NCI-H2227 (cell line): ENCODE results near the gene SGK1.
"Not testable (repeated sequence)": the region's sequence is repeated elsewhere in the genome, so short reads cannot be mapped to it uniquely, and the experiment has no call there.

Source experiments
- DNase-seq: peaks from one replicate; lab custom pipeline; 2025; ENCODE audit not compliant: unreplicated experiment; lab: John Stamatoyannopoulos, UW

Gene SGK1

DNA sequence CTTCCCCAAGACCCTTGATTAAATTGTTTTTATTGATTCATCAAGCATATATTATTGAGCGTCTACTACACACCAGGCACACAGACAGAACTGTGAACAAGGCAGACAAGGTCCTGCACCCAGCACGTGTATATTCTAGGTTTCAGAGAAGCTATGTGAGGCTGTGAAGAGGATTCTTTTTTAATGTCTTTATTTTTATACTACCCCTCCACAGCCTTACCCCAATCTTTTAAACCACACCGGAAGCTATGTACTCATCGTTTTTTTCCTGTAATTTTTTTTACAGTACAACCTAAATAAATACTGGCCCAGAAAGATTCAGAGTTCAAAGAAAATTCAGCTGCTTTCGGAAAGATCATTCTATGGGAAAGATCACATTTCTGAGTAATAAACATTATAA is 10.0 kb downstream of the SGK1 start:
- no peak for DNase-seq

DNA sequence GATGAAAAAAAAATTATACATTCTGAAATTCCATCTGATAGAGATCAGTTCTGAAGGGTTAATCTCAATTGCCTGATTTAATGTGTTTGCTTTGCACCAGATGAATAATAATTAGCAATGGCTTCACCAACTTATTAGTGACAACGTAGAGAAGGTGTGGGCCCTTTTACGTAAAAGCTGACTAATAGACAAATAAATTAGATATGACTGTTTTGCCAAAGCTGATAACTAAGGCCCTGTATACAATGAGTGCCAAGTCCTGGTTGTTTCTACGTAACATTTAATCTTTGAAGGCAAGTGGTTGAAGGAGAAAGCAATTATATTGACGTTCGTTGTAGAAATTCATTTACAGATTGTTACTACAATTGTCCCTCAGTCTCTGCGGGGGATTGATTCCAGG is 10.8 kb downstream of the SGK1 start:
- no peak for DNase-seq

- DNase-seq: not testable (repeated sequence)
These were observed 13.5 kb downstream of the SGK1 start for GRCh38 chr6:134304381-134304780.

DNA sequence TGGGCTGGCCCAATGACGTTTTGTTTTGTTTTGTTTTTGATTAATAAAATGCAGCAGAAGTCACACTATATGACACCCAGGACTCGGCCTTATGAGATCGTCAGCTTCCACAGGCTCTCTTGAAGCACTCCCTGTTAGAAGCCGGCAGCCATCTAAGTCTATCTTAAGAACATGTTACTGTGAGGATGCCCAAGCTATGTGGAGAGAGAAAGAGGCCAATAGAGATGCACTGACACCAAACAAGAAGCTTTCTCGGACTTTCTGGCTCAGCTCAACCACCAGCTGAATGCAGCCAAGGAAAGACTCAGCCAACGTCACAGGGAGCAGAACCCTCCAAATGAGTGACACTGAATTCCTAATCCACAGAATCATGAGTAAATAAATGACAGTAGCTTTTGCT is 14.0 kb downstream of the SGK1 start:
- no peak for DNase-seq

GRCh38 chr6:134299236-134299635 is 18.7 kb downstream of the SGK1 start:
- DNase-seq: no peak

DNA sequence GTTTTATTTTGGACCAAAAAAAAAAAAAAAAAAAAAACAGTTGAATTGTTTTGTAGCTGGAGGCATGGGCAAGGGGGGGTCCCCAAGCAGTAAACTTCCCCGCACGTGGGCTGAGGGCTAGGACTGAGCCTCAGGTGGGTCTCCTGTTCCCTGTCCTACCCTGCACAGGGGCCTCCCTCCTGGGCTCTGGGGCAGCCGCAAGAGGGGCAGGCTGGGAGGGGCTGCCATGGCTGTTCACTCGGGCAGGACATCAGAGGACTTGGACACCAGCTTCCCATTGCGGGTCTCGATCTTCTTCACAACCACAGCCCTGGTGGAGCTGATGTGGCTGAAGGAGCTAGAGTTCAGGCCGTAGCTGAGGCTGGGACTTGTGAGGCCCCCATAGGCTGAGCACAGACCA is 21.1 kb downstream of the SGK1 start:
- no peak for DNase-seq

GRCh38 chr6:134295953-134296553 is 21.9 kb downstream of the SGK1 start:
- DNase-seq: no peak

- DNase-seq: peak; percentile 58
These were observed 24.2 kb downstream of the SGK1 start for GRCh38 chr6:134293659-134294161.

GRCh38 chr6:134291156-134291555 is 26.8 kb downstream of the SGK1 start:
- DNase-seq: no peak

DNA sequence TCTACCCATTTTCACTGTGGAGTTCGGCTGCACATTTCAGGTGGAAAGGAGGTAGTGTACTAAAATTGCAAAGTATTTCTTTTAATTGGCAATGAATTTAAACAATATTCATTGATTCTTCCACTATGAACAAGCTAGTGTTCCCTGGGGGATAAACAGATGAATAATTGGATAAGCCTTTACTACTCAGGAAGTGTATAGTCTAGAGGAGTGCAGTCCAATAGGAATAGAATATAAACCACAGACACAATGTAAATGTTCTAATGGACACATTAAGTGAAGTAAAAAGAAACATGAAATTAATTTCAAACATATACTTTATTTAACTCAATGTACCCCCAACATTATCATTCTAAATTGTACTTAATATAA is 28.7 kb downstream of the SGK1 start:
- no peak for DNase-seq

GRCh38 chr6:134288538-134289203 is 29.2 kb downstream of the SGK1 start:
- peak; percentile 1 for DNase-seq

DNA sequence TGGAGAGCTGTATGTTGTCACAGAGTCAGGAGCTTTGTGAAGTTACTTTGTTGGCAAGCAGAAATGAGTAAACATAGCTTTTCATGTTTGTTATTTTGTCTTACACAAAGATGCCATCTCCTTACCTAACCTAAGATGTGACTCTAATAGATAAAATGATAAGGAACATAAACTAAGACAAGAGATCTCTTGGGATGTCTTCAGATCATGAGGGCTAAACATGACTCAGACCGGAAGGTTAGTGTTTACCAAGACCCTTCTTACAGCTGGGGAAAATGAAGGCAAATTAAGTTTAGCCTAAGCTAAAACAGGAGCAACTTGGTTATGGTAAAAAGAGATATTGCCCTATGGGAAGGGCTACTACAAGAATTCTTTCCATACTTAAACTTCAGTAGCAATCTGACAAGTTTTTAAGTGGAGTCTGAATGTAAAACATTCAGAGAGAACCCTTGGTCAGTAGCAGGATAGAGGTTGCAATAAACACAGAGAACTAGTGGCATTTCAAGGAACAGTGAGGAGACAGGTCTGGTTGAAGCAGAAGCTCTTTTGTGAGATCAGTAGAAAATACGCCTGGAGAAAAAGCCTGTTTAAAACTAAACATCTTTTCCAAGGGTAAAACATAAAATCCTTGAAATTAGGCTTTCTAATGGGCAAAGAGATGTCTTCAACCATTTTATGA is 29.9 kb downstream of the SGK1 start:
- no peak for DNase-seq

DNA sequence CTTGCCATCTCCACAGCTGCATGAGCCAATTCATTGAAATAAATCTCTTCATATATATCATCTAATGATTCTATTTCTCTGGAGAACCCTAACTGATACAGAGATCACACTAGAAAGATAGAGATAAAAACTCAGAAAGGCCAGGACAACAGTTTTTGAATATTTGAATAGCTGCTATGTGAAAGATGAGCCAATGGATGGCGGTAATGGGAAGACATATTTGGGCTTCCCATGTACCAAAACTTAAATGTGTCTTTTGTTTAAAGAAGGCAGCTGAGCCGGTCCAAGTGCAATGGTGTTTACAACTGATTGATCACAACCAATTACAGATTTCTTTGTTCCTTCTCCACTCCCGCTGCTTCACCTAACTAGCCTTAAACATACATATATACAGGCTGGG is 35.1 kb downstream of the SGK1 start:
- no peak for DNase-seq

DNA sequence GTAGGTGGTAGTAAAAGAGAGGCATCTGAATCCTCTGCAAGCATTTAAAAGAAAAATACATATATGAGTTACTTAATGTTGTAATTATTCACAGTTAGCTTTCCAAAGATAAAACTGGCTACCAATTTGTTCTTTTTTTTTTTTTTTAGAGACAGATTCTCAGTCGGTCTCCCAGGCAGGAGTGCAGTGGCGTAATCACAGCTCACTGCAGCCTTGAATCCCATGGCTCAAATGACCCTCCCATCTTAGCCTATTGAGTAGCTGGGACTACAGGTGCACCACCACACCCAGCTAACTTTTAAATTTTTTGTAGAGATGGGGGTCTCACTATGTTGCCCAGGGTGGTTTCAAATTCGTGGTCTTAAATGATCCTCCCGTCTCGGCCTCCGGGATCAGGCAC is 36.5 kb downstream of the SGK1 start:
- DNase-seq: no peak

DNA sequence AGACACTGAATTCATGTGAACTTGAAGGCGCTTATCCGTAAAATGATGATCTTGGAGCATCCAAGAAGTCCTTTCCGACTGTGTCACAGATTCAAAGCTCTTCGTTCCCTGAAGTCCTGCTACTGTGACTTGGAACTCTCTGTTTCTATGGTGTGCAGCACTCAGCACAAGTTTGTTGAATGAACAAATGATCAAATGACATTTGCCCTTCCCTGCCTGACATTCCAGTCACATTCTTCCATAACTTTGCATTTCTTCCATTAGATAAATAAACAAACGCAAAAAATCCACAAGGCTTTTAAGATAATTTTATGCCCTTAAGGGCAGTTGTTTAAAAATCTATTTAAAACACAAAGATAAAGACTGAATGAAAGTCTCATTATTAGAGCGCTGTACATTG is 39.9 kb downstream of the SGK1 start:
- no peak for DNase-seq

GRCh38 chr6:134276891-134277377 is 41.0 kb downstream of the SGK1 start:
- not testable (repeated sequence) for DNase-seq

DNA sequence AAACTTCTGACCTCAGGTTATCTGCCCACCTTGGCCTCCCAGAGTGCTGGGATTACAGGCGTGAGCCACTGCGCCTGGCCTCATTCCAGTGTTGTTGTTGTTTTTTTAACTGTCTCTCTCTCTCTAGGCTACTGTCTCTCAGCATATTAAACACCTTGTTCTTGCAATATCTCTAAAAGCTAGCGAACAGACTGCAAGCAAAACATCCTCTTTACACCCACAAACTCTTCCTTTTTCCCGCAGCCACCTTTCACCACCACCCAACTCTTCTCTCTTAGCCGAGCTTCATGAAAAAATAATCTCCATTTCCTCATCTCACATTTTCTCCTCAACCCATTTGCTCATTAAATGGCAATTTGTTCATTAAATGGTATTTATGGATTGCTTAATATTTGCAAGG is 45.5 kb downstream of the SGK1 start:
- DNase-seq: no peak

DNA sequence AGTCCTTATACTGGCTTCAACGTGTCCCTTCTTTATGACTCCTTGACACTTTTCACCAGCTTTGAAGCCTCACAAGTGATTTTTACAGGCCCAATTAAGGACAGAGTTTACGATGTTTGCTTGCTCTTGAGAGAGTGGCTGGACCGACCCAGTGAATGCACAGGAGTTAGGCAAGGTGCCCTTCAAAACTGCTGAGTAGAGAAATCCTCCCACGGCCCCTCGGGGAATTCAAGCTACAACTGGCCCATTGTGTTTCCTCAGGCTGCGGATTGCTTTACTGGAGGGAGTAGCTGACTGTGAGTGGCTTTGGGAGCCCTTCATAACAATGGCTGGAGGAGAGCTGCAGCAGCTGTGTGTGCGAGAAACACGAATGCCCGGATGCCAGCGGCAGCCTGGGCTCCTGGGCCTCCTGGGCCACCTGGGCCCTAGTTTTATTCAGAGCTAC is 50.0 kb downstream of the SGK1 start:
- no peak for DNase-seq

DNA sequence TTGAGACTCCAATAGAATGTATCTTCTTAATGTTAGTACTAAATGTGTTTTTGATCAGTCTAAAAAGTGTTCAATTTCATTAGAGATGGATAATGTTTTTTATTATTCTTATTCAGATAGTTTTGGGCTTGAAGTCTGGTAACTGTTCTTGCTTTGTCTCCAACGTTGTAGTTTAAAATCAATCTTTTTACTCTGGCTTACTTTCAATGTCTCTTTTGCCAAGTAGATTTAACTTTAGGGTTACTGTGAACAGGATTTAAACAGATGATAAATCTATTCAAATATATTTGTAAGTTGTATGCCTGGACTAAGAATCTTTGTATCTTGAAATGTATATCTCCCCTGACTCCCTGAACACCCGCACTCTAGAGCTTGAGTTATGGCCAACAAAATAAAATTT is 51.1 kb downstream of the SGK1 start:
- DNase-seq: no peak

DNA sequence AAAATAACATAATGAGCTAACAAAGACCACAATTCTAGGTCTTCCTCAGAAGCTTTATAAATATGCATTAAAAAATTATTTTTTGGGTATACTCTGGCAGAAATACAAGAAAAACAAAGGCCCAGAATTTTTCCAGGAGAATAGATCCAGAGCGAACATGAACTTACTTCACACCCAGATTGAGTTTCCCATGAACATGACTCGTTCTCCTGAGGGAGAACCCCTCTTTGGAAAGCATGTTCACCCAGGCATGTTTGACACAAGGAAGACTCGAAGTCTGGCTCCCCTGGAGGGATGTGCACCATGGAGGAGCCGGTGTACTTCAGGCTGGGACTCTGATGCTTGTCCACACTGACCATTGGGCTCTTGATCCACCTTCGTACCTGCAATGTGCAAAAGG is 56.1 kb downstream of the SGK1 start:
- no peak for DNase-seq

DNA sequence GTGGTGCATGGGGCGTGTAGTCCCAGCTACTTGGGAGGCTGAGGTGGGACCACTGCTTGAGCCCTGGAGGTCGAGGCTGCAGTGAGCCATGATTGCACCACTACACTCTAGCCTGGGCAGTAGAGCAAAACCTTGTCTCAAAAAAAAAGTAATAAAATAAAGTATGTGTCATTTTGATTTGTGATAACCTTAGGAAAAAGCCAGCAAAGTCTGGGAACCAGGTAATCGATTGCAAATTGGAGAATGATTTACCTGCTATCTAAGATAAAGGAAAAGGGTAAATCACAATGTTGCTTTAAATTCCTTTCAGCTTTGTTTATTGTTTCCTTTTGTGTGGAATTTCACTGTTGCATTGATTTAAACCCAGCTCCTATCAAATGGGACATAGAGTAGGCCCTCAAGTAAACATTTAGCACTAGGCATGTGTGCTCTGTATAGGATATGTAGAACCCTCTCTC is 59.0 kb downstream of the SGK1 start:
- DNase-seq: no peak

DNA sequence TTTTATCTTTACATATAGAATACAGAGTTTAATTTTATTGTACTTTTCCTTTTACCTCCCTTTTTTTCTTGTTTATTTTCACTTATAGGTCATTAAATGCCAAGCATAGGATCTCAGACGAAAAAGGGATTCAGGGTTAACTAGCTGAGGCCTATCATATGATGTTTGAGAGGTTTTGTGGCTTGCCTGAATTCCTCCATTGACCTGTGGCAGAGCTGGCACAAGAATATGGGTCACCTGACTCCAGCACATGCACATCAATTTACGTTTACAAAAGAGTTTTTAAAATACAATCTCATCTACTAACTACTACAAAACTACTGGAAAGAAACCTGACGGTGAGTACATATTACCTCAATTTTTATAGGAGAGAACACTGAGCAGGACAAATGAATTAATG is 60.4 kb downstream of the SGK1 start:
- DNase-seq: no peak
